Loucy (cell line): ENCODE measurements around the gene CHST11.
A peak's percentile ranks its signal among the peaks of the same experiment; 100 is the strongest.

Experiments used
- H2AFZ ChIP-seq: fragments of 200-600 bp; sonication (generic); 2 replicates; pipeline ENCODE4 v1.6.0; 2016; ENCODE audit warnings: antibody characterized with exemption, mild to moderate bottlenecking, low read length, moderate library complexity
- H3F3A ChIP-seq: fragments of 200-600 bp; 2 replicates; pipeline ENCODE4 v1.6.0; 2016; ENCODE audit warnings: antibody characterized with exemption, low read depth, mild to moderate bottlenecking
- H3K27me3 ChIP-seq: fragments of 200-600 bp; sonication (generic); 2 replicates; pipeline ENCODE4 v1.6.1; 2014; ENCODE audit warnings: low read length, mild to moderate bottlenecking; ENCODE audit not compliant: insufficient read depth, poor library complexity, severe bottlenecking
- H3K36me3 ChIP-seq: fragments of 200-600 bp; sonication (generic); 2 replicates; pipeline ENCODE4 v1.6.1; 2016; ENCODE audit warnings: low read length; ENCODE audit not compliant: insufficient read depth
- H3K4me1 ChIP-seq: fragments of 200-600 bp; sonication (generic); 2 replicates; pipeline ENCODE4 v1.5.1; 2014; ENCODE audit warnings: low read length, mild to moderate bottlenecking; ENCODE audit not compliant: insufficient read depth, poor library complexity, severe bottlenecking
- H3K4me2 ChIP-seq: fragments of 200-600 bp; sonication (generic); 2 replicates; pipeline ENCODE4 v1.6.0; 2014; ENCODE audit warnings: antibody characterized with exemption, low read length, low read depth, mild to moderate bottlenecking; ENCODE audit not compliant: poor library complexity, severe bottlenecking
- H3K4me3 ChIP-seq: fragments of 200-600 bp; sonication (generic); 2 replicates; pipeline ENCODE4 v1.5.1; 2014; ENCODE audit warnings: low read length, mild to moderate bottlenecking, mixed read lengths; ENCODE audit not compliant: poor library complexity, severe bottlenecking
- H3K79me2 ChIP-seq: fragments of 200-600 bp; sonication (generic); 2 replicates; pipeline ENCODE4 v1.6.1; 2014; ENCODE audit warnings: low read length; ENCODE audit not compliant: insufficient read depth
- H3K9ac ChIP-seq: fragments of 200-600 bp; sonication (generic); 2 replicates; pipeline ENCODE4 v1.6.0; 2014; ENCODE audit warnings: mild to moderate bottlenecking, low read depth, low read length, moderate library complexity; ENCODE audit not compliant: poor library complexity, severe bottlenecking
- H3K9me2 ChIP-seq: fragments of 200-600 bp; sonication (generic); replicated peaks from 2 replicates; pipeline ENCODE4 v1.6.1; 2016; ENCODE audit warnings: low read depth, low read length, mixed read lengths
- H3K9me3 ChIP-seq: fragments of 200-600 bp; sonication (generic); 2 replicates; pipeline ENCODE4 v1.6.1; 2014; ENCODE audit warnings: mild to moderate bottlenecking, antibody characterized with exemption, low read length, low read depth; ENCODE audit not compliant: insufficient read depth
- H4K20me1 ChIP-seq: fragments of 200-600 bp; sonication (generic); 2 replicates; pipeline ENCODE4 v1.6.0; 2014; ENCODE audit warnings: antibody characterized with exemption, low read length, mild to moderate bottlenecking; ENCODE audit not compliant: insufficient read depth, poor library complexity, severe bottlenecking
- EZH2phosphoT487 ChIP-seq: fragments of 200-600 bp; IDR thresholded peaks from 2 replicates; pipeline ENCODE4 v1.6.1; 2018; ENCODE audit warnings: antibody characterized with exemption, mild to moderate bottlenecking, moderate library complexity, borderline replicate concordance
- TF ChIP-seq, protein P1 (sequence below): fragments of 200-600 bp; sonication (generic); conservative IDR thresholded peaks from 2 replicates; pipeline ENCODE4 v1.5.1; 2014; ENCODE audit warnings: mild to moderate bottlenecking, antibody characterized with exemption, low read length

Gene CHST11

DNA sequence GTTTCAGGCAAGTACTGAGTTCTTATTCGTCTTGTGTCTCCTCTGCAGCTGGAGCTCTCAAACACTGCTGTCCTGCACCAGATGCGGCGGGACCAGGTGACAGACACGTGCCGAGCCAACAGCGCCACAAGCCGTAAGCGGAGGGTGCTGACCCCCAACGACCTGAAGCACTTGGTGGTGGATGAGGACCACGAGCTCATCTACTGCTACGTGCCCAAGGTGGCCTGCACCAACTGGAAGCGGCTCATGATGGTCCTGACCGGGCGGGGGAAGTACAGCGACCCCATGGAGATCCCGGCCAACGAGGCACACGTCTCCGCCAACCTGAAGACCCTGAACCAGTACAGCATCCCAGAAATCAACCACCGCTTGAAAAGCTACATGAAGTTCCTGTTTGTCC is 300.2 kb downstream of the CHST11 start:
- Histone ChIP-seq H3K4me2 (no peak overlapping the region), H3K79me2 (peaks cover 63% of the 10 kb centered on the region), H3K36me3 (peaks cover 92% of the 10 kb centered on the region; the same call in 1 of the 2 replicates), H3K9me3 (no peaks in the 10 kb centered on the region), H3K9ac (no peak overlapping the region), H3K4me3 (no peak overlapping the region), H4K20me1 (peaks cover 67% of the 10 kb centered on the region), H2AFZ (no peak overlapping the region), H3K27me3 (no peaks in the 10 kb centered on the region), H3K9me2 (no peaks in the 10 kb centered on the region), H3F3A (no peaks in the 10 kb centered on the region), H3K4me1 (no peaks in the 10 kb centered on the region)
- TF ChIP-seq, protein P1, sequence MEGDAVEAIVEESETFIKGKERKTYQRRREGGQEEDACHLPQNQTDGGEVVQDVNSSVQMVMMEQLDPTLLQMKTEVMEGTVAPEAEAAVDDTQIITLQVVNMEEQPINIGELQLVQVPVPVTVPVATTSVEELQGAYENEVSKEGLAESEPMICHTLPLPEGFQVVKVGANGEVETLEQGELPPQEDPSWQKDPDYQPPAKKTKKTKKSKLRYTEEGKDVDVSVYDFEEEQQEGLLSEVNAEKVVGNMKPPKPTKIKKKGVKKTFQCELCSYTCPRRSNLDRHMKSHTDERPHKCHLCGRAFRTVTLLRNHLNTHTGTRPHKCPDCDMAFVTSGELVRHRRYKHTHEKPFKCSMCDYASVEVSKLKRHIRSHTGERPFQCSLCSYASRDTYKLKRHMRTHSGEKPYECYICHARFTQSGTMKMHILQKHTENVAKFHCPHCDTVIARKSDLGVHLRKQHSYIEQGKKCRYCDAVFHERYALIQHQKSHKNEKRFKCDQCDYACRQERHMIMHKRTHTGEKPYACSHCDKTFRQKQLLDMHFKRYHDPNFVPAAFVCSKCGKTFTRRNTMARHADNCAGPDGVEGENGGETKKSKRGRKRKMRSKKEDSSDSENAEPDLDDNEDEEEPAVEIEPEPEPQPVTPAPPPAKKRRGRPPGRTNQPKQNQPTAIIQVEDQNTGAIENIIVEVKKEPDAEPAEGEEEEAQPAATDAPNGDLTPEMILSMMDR, result no peak
- TF ChIP-seq EZH2phosphoT487, result no peak

- H3K9me2 ChIP-seq, result no peaks in the 10 kb centered on the region
- no peaks in the 10 kb centered on the region for H3F3A ChIP-seq
- H3K4me2 ChIP-seq, result no peak overlapping the region
- no peaks in the 10 kb centered on the region for H3K27me3 ChIP-seq
- peaks cover 46% of the 10 kb centered on the region for H3K79me2 ChIP-seq
- no peak overlapping the region for H3K4me3 ChIP-seq
- no peak overlapping the region for H2AFZ ChIP-seq
- H3K4me1 ChIP-seq, result no peaks in the 10 kb centered on the region
- no peak overlapping the region for H3K9ac ChIP-seq
- peaks cover 60% of the 10 kb centered on the region for H4K20me1 ChIP-seq
- TF ChIP-seq, protein P1, result no peak
- TF ChIP-seq EZH2phosphoT487, result no peak
- no peaks in the 10 kb centered on the region for H3K9me3 ChIP-seq
- peaks cover 77% of the 10 kb centered on the region; the same call in 1 of the 2 replicates for H3K36me3 ChIP-seq
These were observed 302.0 kb downstream of the CHST11 start for GRCh38 chr12:104758771-104759170.

DNA sequence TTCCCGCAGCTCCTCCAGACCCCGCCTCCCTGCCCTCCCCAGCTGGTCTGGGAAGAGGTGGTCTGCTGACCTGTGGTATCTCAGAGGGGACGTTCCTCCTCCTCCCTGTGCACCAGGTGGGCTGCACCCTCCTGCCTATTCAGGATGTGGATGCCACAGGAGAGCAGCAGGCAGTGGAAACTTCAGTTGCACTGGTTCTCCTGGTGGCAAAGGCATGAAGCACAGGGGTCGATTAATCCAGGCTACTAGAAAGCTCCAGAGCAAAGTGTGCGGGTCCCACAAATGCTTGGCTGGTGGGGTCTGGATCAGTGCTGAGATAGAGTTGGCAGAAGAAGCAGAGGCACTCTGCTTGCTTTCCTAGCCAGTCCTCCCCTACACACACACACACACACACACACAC is 304.3 kb downstream of the CHST11 start:
- no peak overlapping the region for H2AFZ ChIP-seq
- peaks cover 46% of the 10 kb centered on the region for H4K20me1 ChIP-seq
- H3K9me3 ChIP-seq, result no peaks in the 10 kb centered on the region
- TF ChIP-seq EZH2phosphoT487, result no peak
- TF ChIP-seq, protein P1, result 0 out of 2 replicates have a peak, but pooled peaks have one; percentile 18
- no peak overlapping the region for H3K4me2 ChIP-seq
- H3K9ac ChIP-seq, result no peak overlapping the region
- peaks cover 23% of the 10 kb centered on the region; the same call in 1 of the 2 replicates for H3K79me2 ChIP-seq
- H3K27me3 ChIP-seq, result no peaks in the 10 kb centered on the region
- no peaks in the 10 kb centered on the region for H3K9me2 ChIP-seq
- H3K36me3 ChIP-seq, result peaks cover 56% of the 10 kb centered on the region; the same call in 1 of the 2 replicates
- H3K4me1 ChIP-seq, result peaks cover 9% of the 10 kb centered on the region
- no peaks in the 10 kb centered on the region for H3F3A ChIP-seq
- no peak overlapping the region for H3K4me3 ChIP-seq
